ENCODE results near the gene RPSA.

The RPSA gene

GRCh38 chr3:39460677-39461076 is 54.2 kb downstream of the RPSA start:
- DNase-seq, result no peak

Measured in CD4-positive, alpha-beta T cell treated with Interferon alpha-2 for 1 hour (primary cell).